ENCODE data around the gene PCF11.

GRCh38 chr11:83158357-83158786 is 1.4 kb downstream of the PCF11 start:
- no peak for TF ChIP-seq NFYB (CRISPR knock-in tag; conservative IDR thresholded peaks at IDR 0.05; ENCODE audit: low read depth)
- no peak for TF ChIP-seq NR1H2 (CRISPR knock-in tag; IDR thresholded peaks at IDR 0.05)
- TF ChIP-seq CTCF (IDR thresholded peaks at IDR 0.05) = no peak
- no peak for TF ChIP-seq JUN (CRISPR knock-in tag; IDR thresholded peaks at IDR 0.05)
- TF ChIP-seq ATF6 (CRISPR knock-in tag; IDR thresholded peaks at IDR 0.05) = no peak
- no peak for TF ChIP-seq FOXP1 (CRISPR knock-in tag; IDR thresholded peaks at IDR 0.05; ENCODE audit: borderline replicate concordance)
- TF ChIP-seq KAT7 (CRISPR knock-in tag; IDR thresholded peaks at IDR 0.05; ENCODE audit: borderline replicate concordance) = no peak
- no peak for TF ChIP-seq E2F5 (CRISPR knock-in tag; IDR thresholded peaks at IDR 0.05)
